Astrocyte (in vitro differentiated cells and primary cell): ENCODE measurements around the gene DOLPP1.

ENCODE experiments used
- EZH2 ChIP-seq: IDR thresholded peaks from 2 replicates; pipeline ENCODE4 v1.6.1; 2012; ENCODE audit warnings: mild to moderate bottlenecking, low read length, inconsistent platforms; ENCODE audit not compliant: insufficient read depth
- TF ChIP-seq, protein P1 (sequence below): IDR thresholded peaks from 2 replicates; pipeline ENCODE4 v1.5.1; 2011; ENCODE audit warnings: low read depth, mild to moderate bottlenecking, inconsistent platforms, low read length, moderate library complexity; ENCODE audit not compliant: insufficient read depth

DNA sequence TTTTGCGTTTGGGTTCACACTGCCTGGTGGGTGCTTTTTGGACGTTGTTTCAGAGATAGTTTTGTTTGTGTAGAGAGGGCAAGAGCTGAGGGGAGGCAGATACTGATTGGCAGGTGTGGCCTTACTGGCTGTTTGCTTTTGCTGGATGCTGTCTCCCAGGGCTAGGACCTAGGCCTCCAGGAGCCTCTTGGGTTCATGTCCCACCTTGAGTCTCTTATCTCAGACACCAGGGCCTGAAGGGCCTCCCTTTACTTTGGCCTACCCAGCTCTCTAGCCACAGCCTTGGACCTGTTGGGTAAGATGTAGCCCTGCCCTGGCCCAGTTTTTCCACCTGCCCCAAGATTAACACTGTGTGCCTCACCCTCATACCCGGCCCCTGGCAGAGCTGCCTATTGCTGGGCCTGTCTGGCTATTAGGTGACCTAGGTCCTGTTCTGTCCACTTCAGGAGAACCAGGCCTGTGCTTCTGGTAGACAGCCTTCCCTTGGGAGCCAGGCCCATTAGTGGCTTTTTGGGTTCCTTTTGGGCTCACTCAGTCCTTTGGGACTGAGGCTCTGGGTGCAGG is 43.7 kb downstream of the DOLPP1 start:
- TF ChIP-seq EZH2 = no peak
- TF ChIP-seq, protein P1, sequence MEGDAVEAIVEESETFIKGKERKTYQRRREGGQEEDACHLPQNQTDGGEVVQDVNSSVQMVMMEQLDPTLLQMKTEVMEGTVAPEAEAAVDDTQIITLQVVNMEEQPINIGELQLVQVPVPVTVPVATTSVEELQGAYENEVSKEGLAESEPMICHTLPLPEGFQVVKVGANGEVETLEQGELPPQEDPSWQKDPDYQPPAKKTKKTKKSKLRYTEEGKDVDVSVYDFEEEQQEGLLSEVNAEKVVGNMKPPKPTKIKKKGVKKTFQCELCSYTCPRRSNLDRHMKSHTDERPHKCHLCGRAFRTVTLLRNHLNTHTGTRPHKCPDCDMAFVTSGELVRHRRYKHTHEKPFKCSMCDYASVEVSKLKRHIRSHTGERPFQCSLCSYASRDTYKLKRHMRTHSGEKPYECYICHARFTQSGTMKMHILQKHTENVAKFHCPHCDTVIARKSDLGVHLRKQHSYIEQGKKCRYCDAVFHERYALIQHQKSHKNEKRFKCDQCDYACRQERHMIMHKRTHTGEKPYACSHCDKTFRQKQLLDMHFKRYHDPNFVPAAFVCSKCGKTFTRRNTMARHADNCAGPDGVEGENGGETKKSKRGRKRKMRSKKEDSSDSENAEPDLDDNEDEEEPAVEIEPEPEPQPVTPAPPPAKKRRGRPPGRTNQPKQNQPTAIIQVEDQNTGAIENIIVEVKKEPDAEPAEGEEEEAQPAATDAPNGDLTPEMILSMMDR = no peak
